ENCODE results near the gene PLEKHF1. TPM values are rescaled to one million over a fixed set of nuclear protein-coding genes. Genes with fewer than 3 reads are reported as not detected.

The PLEKHF1 gene
- total and polyA plus RNA-seq, 2 experiments from 2014 or later: 10.1 to 25.1 TPM

DNA sequence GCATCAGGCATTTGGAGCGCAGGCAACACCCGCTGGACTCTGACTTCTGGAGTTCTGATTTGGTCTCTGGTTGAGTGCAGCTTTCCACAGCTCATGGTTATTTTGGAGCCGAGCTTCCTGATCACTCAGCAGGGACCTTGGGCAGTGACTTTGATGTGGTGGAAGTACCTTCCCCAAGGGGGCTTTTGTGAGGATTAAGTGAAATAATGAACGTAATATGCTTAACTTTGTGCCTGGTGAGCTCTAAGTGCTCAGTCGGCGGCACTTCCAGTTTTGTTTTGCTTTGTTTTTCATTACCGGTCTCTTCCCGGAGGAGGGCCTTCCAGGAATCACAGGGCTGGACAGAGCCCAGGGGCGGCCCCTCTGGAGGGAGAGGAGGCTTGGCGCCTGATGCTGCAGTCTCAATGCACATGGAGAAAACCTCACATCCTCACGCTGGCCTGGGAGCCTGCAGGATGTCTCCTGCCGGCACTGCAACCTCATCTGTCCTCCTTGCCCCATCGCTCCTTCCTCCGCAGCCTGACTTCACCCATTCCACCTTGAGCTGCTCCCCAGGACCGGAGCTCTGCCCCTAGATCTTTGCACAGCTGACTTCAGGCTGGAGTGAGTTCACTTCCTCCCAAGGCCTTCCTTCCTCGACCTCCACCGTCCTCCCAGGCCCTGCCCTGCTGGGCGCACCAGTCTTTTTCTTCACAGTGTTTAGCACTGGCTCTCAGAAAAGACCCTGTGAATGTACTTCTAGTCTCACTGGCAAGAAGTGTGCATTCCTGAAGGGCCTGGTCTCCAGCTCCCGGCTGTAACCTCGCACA, 1.5 kb downstream of the PLEKHF1 start:
- Mint-ChIP-seq H3K27ac (peak overlapping the region; percentile 91), H3K36me3 (ENCODE audit: low read depth) (peaks cover 14% of the 10 kb centered on the region), H3K9me3 (no peaks in the 10 kb centered on the region), H3K4me1 (peaks cover 36% of the 10 kb centered on the region), H3K27me3 (ENCODE audit: insufficient read depth, low read depth, poor library complexity) (peaks cover 11% of the 10 kb centered on the region), H3K4me3 (peak overlapping the region; percentile 78)
- peak overlapping the region; percentile 75 for H3K27ac ChIP-seq (ENCODE audit: low read depth)
- peak overlapping the region; percentile 89 for H3K4me2 ChIP-seq
- H3K4me1 ChIP-seq (ENCODE audit: insufficient read depth): peaks cover 10% of the 10 kb centered on the region
- 0 out of 2 replicates have a peak, but pooled peaks cover 7% of the 10 kb centered on the region for H3F3A ChIP-seq (replicated peaks; ENCODE audit: low read depth)
- H3K9me2 ChIP-seq (ENCODE audit: insufficient read depth): no peaks in the 10 kb centered on the region; the same call in 1 of the 2 replicates
- ATAC-seq: peak; percentile 38
- 0 out of 2 replicates have a peak overlapping the region, but pooled peaks have one; percentile 25 for H2AFZ ChIP-seq
- no peaks in the 10 kb centered on the region for H3K36me3 ChIP-seq (ENCODE audit: insufficient read depth)
- H3K79me2 ChIP-seq (replicated peaks; ENCODE audit: insufficient read depth): peaks cover 43% of the 10 kb centered on the region
- no peaks in the 10 kb centered on the region for H3K27me3 ChIP-seq (ENCODE audit: insufficient read depth)
- H3K4me3 ChIP-seq: peak overlapping the region; percentile 88
- no peaks in the 10 kb centered on the region; the same call in none of the 2 replicates for H4K20me1 ChIP-seq (replicated peaks; ENCODE audit: insufficient read depth)
- TF ChIP-seq JUNB (IDR thresholded peaks at IDR 0.05; ENCODE audit: unreplicated experiment) (no peak), ZNF331 (CRISPR knock-in tag; IDR thresholded peaks at IDR 0.05; ENCODE audit: low read depth) (no peak)
- TF ChIP-seq, protein P1, sequence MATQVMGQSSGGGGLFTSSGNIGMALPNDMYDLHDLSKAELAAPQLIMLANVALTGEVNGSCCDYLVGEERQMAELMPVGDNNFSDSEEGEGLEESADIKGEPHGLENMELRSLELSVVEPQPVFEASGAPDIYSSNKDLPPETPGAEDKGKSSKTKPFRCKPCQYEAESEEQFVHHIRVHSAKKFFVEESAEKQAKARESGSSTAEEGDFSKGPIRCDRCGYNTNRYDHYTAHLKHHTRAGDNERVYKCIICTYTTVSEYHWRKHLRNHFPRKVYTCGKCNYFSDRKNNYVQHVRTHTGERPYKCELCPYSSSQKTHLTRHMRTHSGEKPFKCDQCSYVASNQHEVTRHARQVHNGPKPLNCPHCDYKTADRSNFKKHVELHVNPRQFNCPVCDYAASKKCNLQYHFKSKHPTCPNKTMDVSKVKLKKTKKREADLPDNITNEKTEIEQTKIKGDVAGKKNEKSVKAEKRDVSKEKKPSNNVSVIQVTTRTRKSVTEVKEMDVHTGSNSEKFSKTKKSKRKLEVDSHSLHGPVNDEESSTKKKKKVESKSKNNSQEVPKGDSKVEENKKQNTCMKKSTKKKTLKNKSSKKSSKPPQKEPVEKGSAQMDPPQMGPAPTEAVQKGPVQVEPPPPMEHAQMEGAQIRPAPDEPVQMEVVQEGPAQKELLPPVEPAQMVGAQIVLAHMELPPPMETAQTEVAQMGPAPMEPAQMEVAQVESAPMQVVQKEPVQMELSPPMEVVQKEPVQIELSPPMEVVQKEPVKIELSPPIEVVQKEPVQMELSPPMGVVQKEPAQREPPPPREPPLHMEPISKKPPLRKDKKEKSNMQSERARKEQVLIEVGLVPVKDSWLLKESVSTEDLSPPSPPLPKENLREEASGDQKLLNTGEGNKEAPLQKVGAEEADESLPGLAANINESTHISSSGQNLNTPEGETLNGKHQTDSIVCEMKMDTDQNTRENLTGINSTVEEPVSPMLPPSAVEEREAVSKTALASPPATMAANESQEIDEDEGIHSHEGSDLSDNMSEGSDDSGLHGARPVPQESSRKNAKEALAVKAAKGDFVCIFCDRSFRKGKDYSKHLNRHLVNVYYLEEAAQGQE (IDR thresholded peaks at IDR 0.05; ENCODE audit: unreplicated experiment): peak; percentile 54
- peak; percentile 71 for DNase-seq (ENCODE audit: low spot score)

DNA sequence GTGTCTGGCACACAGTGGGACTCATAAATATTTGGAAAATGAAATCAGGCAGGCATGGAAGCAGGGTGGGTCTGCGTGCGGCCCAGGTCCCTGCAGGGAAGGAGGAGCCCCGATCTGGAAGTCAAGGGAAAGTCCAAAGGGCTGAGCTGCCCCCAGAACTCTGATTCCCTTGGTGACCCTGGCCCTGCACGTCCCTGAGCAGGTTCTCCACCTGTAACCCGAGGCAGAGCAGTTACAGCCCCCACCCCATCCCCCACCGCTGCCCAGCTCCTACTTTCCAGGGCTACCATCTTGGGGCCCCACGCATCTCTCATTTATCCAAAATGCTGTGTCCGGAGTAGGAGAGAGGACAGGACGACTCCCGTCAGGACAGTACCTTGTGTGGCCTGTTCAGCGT, 2.1 kb downstream of the PLEKHF1 start:
- no peaks in the 10 kb centered on the region for H3K36me3 ChIP-seq (ENCODE audit: insufficient read depth)
- no peaks in the 10 kb centered on the region for H3K27me3 ChIP-seq (ENCODE audit: insufficient read depth)
- H3K4me3 Mint-ChIP-seq: peak overlapping the region; percentile 78
- no peaks in the 10 kb centered on the region; the same call in 1 of the 2 replicates for H3K9me2 ChIP-seq (ENCODE audit: insufficient read depth)
- no peak for DNase-seq (ENCODE audit: low spot score)
- H3K36me3 Mint-ChIP-seq (ENCODE audit: low read depth): peaks cover 14% of the 10 kb centered on the region
- peak overlapping the region; percentile 75; the same call in 1 of the 2 replicates for H3K27ac ChIP-seq (ENCODE audit: low read depth)
- H3K4me2 ChIP-seq: peak overlapping the region; percentile 89
- 0 out of 2 replicates have a peak, but pooled peaks cover 7% of the 10 kb centered on the region for H3F3A ChIP-seq (replicated peaks; ENCODE audit: low read depth)
- H3K4me1 Mint-ChIP-seq: peaks cover 38% of the 10 kb centered on the region
- H3K4me3 ChIP-seq: peak overlapping the region; percentile 88
- TF ChIP-seq, protein P2, sequence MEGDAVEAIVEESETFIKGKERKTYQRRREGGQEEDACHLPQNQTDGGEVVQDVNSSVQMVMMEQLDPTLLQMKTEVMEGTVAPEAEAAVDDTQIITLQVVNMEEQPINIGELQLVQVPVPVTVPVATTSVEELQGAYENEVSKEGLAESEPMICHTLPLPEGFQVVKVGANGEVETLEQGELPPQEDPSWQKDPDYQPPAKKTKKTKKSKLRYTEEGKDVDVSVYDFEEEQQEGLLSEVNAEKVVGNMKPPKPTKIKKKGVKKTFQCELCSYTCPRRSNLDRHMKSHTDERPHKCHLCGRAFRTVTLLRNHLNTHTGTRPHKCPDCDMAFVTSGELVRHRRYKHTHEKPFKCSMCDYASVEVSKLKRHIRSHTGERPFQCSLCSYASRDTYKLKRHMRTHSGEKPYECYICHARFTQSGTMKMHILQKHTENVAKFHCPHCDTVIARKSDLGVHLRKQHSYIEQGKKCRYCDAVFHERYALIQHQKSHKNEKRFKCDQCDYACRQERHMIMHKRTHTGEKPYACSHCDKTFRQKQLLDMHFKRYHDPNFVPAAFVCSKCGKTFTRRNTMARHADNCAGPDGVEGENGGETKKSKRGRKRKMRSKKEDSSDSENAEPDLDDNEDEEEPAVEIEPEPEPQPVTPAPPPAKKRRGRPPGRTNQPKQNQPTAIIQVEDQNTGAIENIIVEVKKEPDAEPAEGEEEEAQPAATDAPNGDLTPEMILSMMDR (conservative IDR thresholded peaks at IDR 0.05; ENCODE audit: low read depth in 2 of 2): no peak
- TF ChIP-seq, protein P1 (IDR thresholded peaks at IDR 0.05; ENCODE audit: unreplicated experiment): no peak
- peaks cover 49% of the 10 kb centered on the region for H3K79me2 ChIP-seq (replicated peaks; ENCODE audit: insufficient read depth)
- no peak for ATAC-seq
- no peaks in the 10 kb centered on the region for H3K9me3 Mint-ChIP-seq
- no peaks in the 10 kb centered on the region; the same call in none of the 2 replicates for H4K20me1 ChIP-seq (replicated peaks; ENCODE audit: insufficient read depth)
- H3K4me1 ChIP-seq (ENCODE audit: insufficient read depth): peaks cover 10% of the 10 kb centered on the region
- H3K27ac Mint-ChIP-seq: peak overlapping the region; percentile 79
- H3K27me3 Mint-ChIP-seq (ENCODE audit: insufficient read depth, low read depth, poor library complexity): peaks cover 11% of the 10 kb centered on the region
- no peak overlapping the region for H2AFZ ChIP-seq

Data from GM23338 (cell line).